PC-9 (cell line): ENCODE results near the gene CD300H. TPM values are rescaled to one million over a fixed set of nuclear protein-coding genes. Genes with fewer than 3 reads are reported as not detected.

Source experiments
- BruUV-seq: library from RNA; stranded (reverse); fragments of 400-500 nt; replicated peaks from 2 replicates; lab custom pipeline; 2021; lab: Mats Ljungman, UMichigan
- CTCF ChIA-PET: fragments of 300-600 bp; sonication (Branson Sonifier 250); formaldehyde crosslinking; loops from one replicate; lab custom pipeline; 2022; ENCODE audit warnings: antibody characterized with exemption; lab: Charles Lee
- POLR2A ChIA-PET: fragments of 300-600 bp; sonication (Branson Sonifier 250); formaldehyde crosslinking; loops from one replicate; lab custom pipeline; 2022; ENCODE audit warnings: antibody characterized with exemption; ENCODE audit not compliant: unreplicated experiment; lab: Charles Lee
- DNase-seq, 2 experiments: peaks; one replicate each; pipeline versions ENCODE4 v3.0.0 to v3.0.0-alpha.2; 2015 to 2022; ENCODE audit warnings: mixed read lengths in 1 of 2
- H2AFZ ChIP-seq: fragments of 200-600 bp; sonication (generic); 2 replicates; pipeline ENCODE4 v1.8.1; 2017; ENCODE audit warnings: antibody characterized with exemption
- H3F3A ChIP-seq: fragments of 200-600 bp; sonication (generic); 2 replicates; pipeline ENCODE4 v1.8.1; 2017; ENCODE audit warnings: antibody characterized with exemption, mild to moderate bottlenecking, low read depth; ENCODE audit not compliant: insufficient read depth
- H3K27ac ChIP-seq: fragments of 200-600 bp; sonication (generic); 2 replicates; pipeline ENCODE4 v1.6.1; 2016; ENCODE audit warnings: mixed run types
- H3K27me3 ChIP-seq: fragments of 200-600 bp; sonication (generic); 2 replicates; pipeline ENCODE4 v1.6.1; 2016; ENCODE audit warnings: low read depth, mixed run types; ENCODE audit not compliant: insufficient read depth
- H3K36me3 ChIP-seq: fragments of 200-600 bp; sonication (generic); 2 replicates; pipeline ENCODE4 v1.6.1; 2016; ENCODE audit warnings: low read depth, mixed run types
- H3K4me1 ChIP-seq: fragments of 200-600 bp; sonication (generic); replicated peaks from 2 replicates; pipeline ENCODE4 v1.6.1; 2016; ENCODE audit warnings: mixed run types; ENCODE audit not compliant: insufficient read depth
- H3K4me2 ChIP-seq: fragments of 200-600 bp; sonication (generic); 2 replicates; pipeline ENCODE4 v1.6.1; 2017; ENCODE audit warnings: mixed run types
- H3K4me3 ChIP-seq: fragments of 200-600 bp; sonication (generic); 2 replicates; pipeline ENCODE4 v1.6.1; 2016; ENCODE audit warnings: mixed run types
- H3K79me2 ChIP-seq: fragments of 200-600 bp; sonication (generic); 2 replicates; pipeline ENCODE4 v1.6.1; 2017; ENCODE audit warnings: low read depth, mixed run types
- H3K9me2 ChIP-seq: fragments of 200-600 bp; sonication (generic); 2 replicates; pipeline ENCODE4 v1.8.1; 2017; ENCODE audit warnings: mild to moderate bottlenecking; ENCODE audit not compliant: insufficient read depth
- H3K9me3 ChIP-seq: fragments of 200-600 bp; sonication (generic); 2 replicates; pipeline ENCODE4 v1.8.1; 2016; ENCODE audit warnings: low read depth; ENCODE audit not compliant: insufficient read depth
- H4K20me1 ChIP-seq: fragments of 200-600 bp; sonication (generic); 2 replicates; pipeline ENCODE4 v1.8.1; 2017; ENCODE audit not compliant: insufficient read depth
- CTCF ChIP-seq: fragments of 200-600 bp; sonication (generic); conservative IDR thresholded peaks from 2 replicates; pipeline ENCODE4 v1.6.1; 2017; ENCODE audit warnings: mixed run types, antibody characterized with exemption, mild to moderate bottlenecking, moderate library complexity
- EZH2 ChIP-seq: fragments of 200-600 bp; sonication (generic); IDR thresholded peaks from 2 replicates; pipeline ENCODE4 v1.8.0; 2017; ENCODE audit warnings: antibody characterized with exemption, low read depth
- intact Hi-C: fragments of 100-400 bp; cut with micrococcal nuclease; formaldehyde crosslinking; loops from one replicate; pipeline ENCODE4 v1.10.0; 2022; ENCODE audit not compliant: unreplicated experiment
- total RNA-seq: library from RNA; stranded (reverse); gene quantifications from 2 replicates; pipeline ENCODE4 v1.2.3, GENCODE V29; 2021

The CD300H gene
- total RNA-seq, 1 experiment from 2014 or later: not detected

GRCh38 chr17:74571621-74572270, 4.4 kb upstream of the CD300H start:
- ChIA-PET CTCF (no interaction called here), POLR2A (no interaction called here)
- Histone ChIP-seq H3K9me3 (no peaks in the 10 kb centered on the region), H3K27me3 (peaks cover 79% of the 10 kb centered on the region), H3K4me3 (no peak overlapping the region), H3K4me2 (no peak overlapping the region), H3K27ac (no peak overlapping the region), H3K36me3 (no peaks in the 10 kb centered on the region), H4K20me1 (no peaks in the 10 kb centered on the region), H3K79me2 (no peaks in the 10 kb centered on the region), H3K4me1 (no peaks in the 10 kb centered on the region), H2AFZ (no peak overlapping the region), H3K9me2 (no peaks in the 10 kb centered on the region), H3F3A (no peaks in the 10 kb centered on the region)
- no TSS peak for BruUV-seq
- DNase-seq: no peak
- intact Hi-C loops: no loop called here
- TF ChIP-seq EZH2 (no peak), CTCF (no peak)

GRCh38 chr17:74569020-74570003, 2.0 kb upstream of the CD300H start:
- POLR2A ChIA-PET: no interaction called here
- CTCF ChIA-PET: no interaction called here
- no peaks in the 10 kb centered on the region for H3K79me2 ChIP-seq
- no peak overlapping the region; the same call in 1 of the 2 replicates for H2AFZ ChIP-seq
- no peak overlapping the region for H3K4me2 ChIP-seq
- H3K9me3 ChIP-seq: no peaks in the 10 kb centered on the region
- no peak overlapping the region for H3K27ac ChIP-seq
- H3K4me1 ChIP-seq: no peaks in the 10 kb centered on the region
- peaks cover 77% of the 10 kb centered on the region for H3K27me3 ChIP-seq
- no peak overlapping the region for H3K4me3 ChIP-seq
- H3K9me2 ChIP-seq: no peaks in the 10 kb centered on the region
- intact Hi-C loops: no loop called here
- peak; percentile 34 to 76 for DNase-seq
- H3F3A ChIP-seq: no peaks in the 10 kb centered on the region
- no peaks in the 10 kb centered on the region for H3K36me3 ChIP-seq
- no peaks in the 10 kb centered on the region for H4K20me1 ChIP-seq
- no TSS peak for BruUV-seq
- TF ChIP-seq EZH2 (no peak), CTCF (no peak)

GRCh38 chr17:74568106-74568873, 981 bp upstream of the CD300H start:
- Histone ChIP-seq H3K79me2 (no peaks in the 10 kb centered on the region), H3K4me3 (no peak overlapping the region), H3K4me2 (no peak overlapping the region), H3K9me2 (no peaks in the 10 kb centered on the region), H3K27ac (no peak overlapping the region), H2AFZ (no peak overlapping the region), H4K20me1 (no peaks in the 10 kb centered on the region), H3K27me3 (peaks cover 80% of the 10 kb centered on the region), H3K36me3 (no peaks in the 10 kb centered on the region), H3F3A (no peaks in the 10 kb centered on the region), H3K9me3 (no peaks in the 10 kb centered on the region), H3K4me1 (no peaks in the 10 kb centered on the region)
- no TSS peak for BruUV-seq
- CTCF ChIA-PET: no interaction called here
- POLR2A ChIA-PET: no interaction called here
- intact Hi-C loops: no loop called here
- no peak for TF ChIP-seq CTCF
- DNase-seq: no peak
